ENCODE data around the gene PIGQ. TPM values are rescaled to one million over a fixed set of nuclear protein-coding genes. Genes with fewer than 3 reads are reported as not detected.

PIGQ gene
- total RNA-seq, 1 experiment from 2014 or later = 83.5 TPM

- ATAC-seq = no peak
- no TSS peak for BruUV-seq (replicated peaks)
- Histone ChIP-seq H3K4me1 (ENCODE audit: control insufficient read depth, insufficient read depth, low read length) (peaks cover 8% of the 10 kb centered on the region), H3K27me3 (ENCODE audit: control insufficient read depth, insufficient read depth, low read length) (no peaks in the 10 kb centered on the region), H3K27ac (ENCODE audit: low read length) (no peak overlapping the region), H3K9me3 (ENCODE audit: control insufficient read depth, insufficient read depth, low read depth, low read length) (no peaks in the 10 kb centered on the region), H3K4me3 (ENCODE audit: low read depth in 2 of 2, low read length in 2 of 2) (no peak overlapping the region), H3K36me3 (ENCODE audit: control insufficient read depth, insufficient read depth, low read length) (no peaks in the 10 kb centered on the region)
- POLR2A ChIA-PET = no interaction called here
- CTCF ChIA-PET = no interaction called here
- no peak for DNase-seq (ENCODE audit: low read depth, low spot score)
- intact Hi-C loops (cut with micrococcal nuclease; ENCODE audit: unreplicated experiment) = no loop called here
- TF ChIP-seq POLR2AphosphoS5 (IDR thresholded peaks at IDR 0.05; ENCODE audit: low read depth, low read length) (no peak), TCF7L2 (IDR thresholded peaks at IDR 0.05; ENCODE audit: low read depth, low read length) (no peak), SIN3A (IDR thresholded peaks at IDR 0.05; ENCODE audit: borderline replicate concordance, insufficient read depth, low read depth, low read length) (no peak), CTCF (IDR thresholded peaks at IDR 0.05) (peak; percentile 62)
- TF ChIP-seq, protein P1, sequence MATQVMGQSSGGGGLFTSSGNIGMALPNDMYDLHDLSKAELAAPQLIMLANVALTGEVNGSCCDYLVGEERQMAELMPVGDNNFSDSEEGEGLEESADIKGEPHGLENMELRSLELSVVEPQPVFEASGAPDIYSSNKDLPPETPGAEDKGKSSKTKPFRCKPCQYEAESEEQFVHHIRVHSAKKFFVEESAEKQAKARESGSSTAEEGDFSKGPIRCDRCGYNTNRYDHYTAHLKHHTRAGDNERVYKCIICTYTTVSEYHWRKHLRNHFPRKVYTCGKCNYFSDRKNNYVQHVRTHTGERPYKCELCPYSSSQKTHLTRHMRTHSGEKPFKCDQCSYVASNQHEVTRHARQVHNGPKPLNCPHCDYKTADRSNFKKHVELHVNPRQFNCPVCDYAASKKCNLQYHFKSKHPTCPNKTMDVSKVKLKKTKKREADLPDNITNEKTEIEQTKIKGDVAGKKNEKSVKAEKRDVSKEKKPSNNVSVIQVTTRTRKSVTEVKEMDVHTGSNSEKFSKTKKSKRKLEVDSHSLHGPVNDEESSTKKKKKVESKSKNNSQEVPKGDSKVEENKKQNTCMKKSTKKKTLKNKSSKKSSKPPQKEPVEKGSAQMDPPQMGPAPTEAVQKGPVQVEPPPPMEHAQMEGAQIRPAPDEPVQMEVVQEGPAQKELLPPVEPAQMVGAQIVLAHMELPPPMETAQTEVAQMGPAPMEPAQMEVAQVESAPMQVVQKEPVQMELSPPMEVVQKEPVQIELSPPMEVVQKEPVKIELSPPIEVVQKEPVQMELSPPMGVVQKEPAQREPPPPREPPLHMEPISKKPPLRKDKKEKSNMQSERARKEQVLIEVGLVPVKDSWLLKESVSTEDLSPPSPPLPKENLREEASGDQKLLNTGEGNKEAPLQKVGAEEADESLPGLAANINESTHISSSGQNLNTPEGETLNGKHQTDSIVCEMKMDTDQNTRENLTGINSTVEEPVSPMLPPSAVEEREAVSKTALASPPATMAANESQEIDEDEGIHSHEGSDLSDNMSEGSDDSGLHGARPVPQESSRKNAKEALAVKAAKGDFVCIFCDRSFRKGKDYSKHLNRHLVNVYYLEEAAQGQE (IDR thresholded peaks at IDR 0.05; ENCODE audit: insufficient read depth in 1 of 2, low read depth in 2 of 2, low read length in 1 of 2) = no peak
- in situ Hi-C loops (cut with HindIII; ENCODE audit: low pct_unique_long_range_greater_than_20kb, low sequenced_read_pairs) = no loop called here
Measured at GRCh38 chr16:549544-550263, 20.1 kb upstream of the PIGQ start.

GRCh38 chr16:551210-551609, 18.6 kb upstream of the PIGQ start:
- H3K27ac ChIP-seq (ENCODE audit: low read length) = no peak overlapping the region
- no peaks in the 10 kb centered on the region for H3K9me3 ChIP-seq (ENCODE audit: control insufficient read depth, insufficient read depth, low read depth, low read length)
- CTCF ChIA-PET = no interaction called here
- intact Hi-C loops (cut with micrococcal nuclease; ENCODE audit: unreplicated experiment) (no loop called here), in situ Hi-C loops (cut with HindIII; ENCODE audit: low pct_unique_long_range_greater_than_20kb, low sequenced_read_pairs) (no loop called here)
- no TSS peak for BruUV-seq (replicated peaks)
- no peak for ATAC-seq
- TF ChIP-seq TCF7L2 (IDR thresholded peaks at IDR 0.05; ENCODE audit: low read depth, low read length) = no peak
- TF ChIP-seq, protein P1 (IDR thresholded peaks at IDR 0.05; ENCODE audit: insufficient read depth in 1 of 2, low read depth in 2 of 2, low read length in 1 of 2) = no peak
- TF ChIP-seq POLR2AphosphoS5 (IDR thresholded peaks at IDR 0.05; ENCODE audit: low read depth, low read length) = no peak
- peaks cover 11% of the 10 kb centered on the region for H3K4me1 ChIP-seq (ENCODE audit: control insufficient read depth, insufficient read depth, low read length)
- no peaks in the 10 kb centered on the region for H3K27me3 ChIP-seq (ENCODE audit: control insufficient read depth, insufficient read depth, low read length)
- POLR2A ChIA-PET = no interaction called here
- no peak for DNase-seq (ENCODE audit: low read depth, low spot score)
- H3K4me3 ChIP-seq (ENCODE audit: low read depth in 2 of 2, low read length in 2 of 2) = no peak overlapping the region
- no peaks in the 10 kb centered on the region for H3K36me3 ChIP-seq (ENCODE audit: control insufficient read depth, insufficient read depth, low read length)
